DND-41 (cell line): ENCODE results near the gene TULP4.

Experiments used
- ATAC-seq: fragments of 200-7000 bp; cut with Tn5 transposase; 3 replicates; pipeline ENCODE4 v1.9.1; 2021; ENCODE audit warnings: low read depth; ENCODE audit not compliant: insufficient read depth
- DNase-seq: peaks from one replicate; pipeline ENCODE4 v3.0.0-alpha.2; 2020
- H2AFZ ChIP-seq: 2 replicates; pipeline ENCODE4 v1.6.0; 2012; ENCODE audit warnings: low read depth, low read length
- H3K27ac ChIP-seq: 2 replicates; pipeline ENCODE4 v1.5.1; 2012; ENCODE audit warnings: low read length, inconsistent platforms
- H3K27me3 ChIP-seq: fragments of 200-600 bp; sonication (generic); 2 replicates; pipeline ENCODE4 v1.6.0; 2012; ENCODE audit warnings: low read length, mild to moderate bottlenecking, inconsistent platforms; ENCODE audit not compliant: insufficient read depth, poor library complexity
- H3K36me3 ChIP-seq: 2 replicates; pipeline ENCODE4 v1.5.1; 2012; ENCODE audit warnings: low read length, inconsistent platforms; ENCODE audit not compliant: insufficient read depth
- H3K4me1 ChIP-seq: 2 replicates; pipeline ENCODE4 v1.5.1; 2012; ENCODE audit warnings: mild to moderate bottlenecking, low read length; ENCODE audit not compliant: insufficient read depth
- H3K4me2 ChIP-seq: 2 replicates; pipeline ENCODE4 v1.6.0; 2012; ENCODE audit warnings: mild to moderate bottlenecking, moderate library complexity, low read length, inconsistent platforms; ENCODE audit not compliant: insufficient read depth
- H3K4me3 ChIP-seq, 2 experiments: fragments of 200-600 bp in 1 of 2; shearing (Covaris generic) in 1 of 2; 2 replicates each; pipeline ENCODE4 v1.5.1; 2012 to 2016; ENCODE audit warnings: inconsistent platforms in 2 of 2, low read length in 2 of 2, mild to moderate bottlenecking in 2 of 2, low read depth in 1 of 2, moderate library complexity in 1 of 2
- H3K79me2 ChIP-seq: 2 replicates; pipeline ENCODE4 v1.6.0; 2012; ENCODE audit warnings: low read length, inconsistent platforms; ENCODE audit not compliant: insufficient read depth
- H3K9ac ChIP-seq: 2 replicates; pipeline ENCODE4 v1.6.0; 2012; ENCODE audit warnings: low read depth, mild to moderate bottlenecking, inconsistent platforms, low read length, moderate library complexity
- H3K9me3 ChIP-seq: 2 replicates; pipeline ENCODE4 v1.5.1; 2012; ENCODE audit warnings: low read length, moderate library complexity, mild to moderate bottlenecking, inconsistent platforms; ENCODE audit not compliant: insufficient read depth, severe bottlenecking
- H4K20me1 ChIP-seq: 2 replicates; pipeline ENCODE4 v1.6.0; 2012; ENCODE audit warnings: low read length; ENCODE audit not compliant: insufficient read depth
- CTCF ChIP-seq: IDR thresholded peaks from 2 replicates; pipeline ENCODE4 v1.5.1; 2012; ENCODE audit warnings: borderline replicate concordance, low read length, moderate library complexity, mild to moderate bottlenecking; ENCODE audit not compliant: poor library complexity, severe bottlenecking; ENCODE audit errors: extremely low read depth
- EZH2 ChIP-seq: IDR thresholded peaks from 3 replicates; pipeline ENCODE4 v1.6.1; 2012; ENCODE audit warnings: borderline replicate concordance, low read depth, mild to moderate bottlenecking, moderate library complexity, low read length, inconsistent platforms; ENCODE audit not compliant: severe bottlenecking

TULP4 gene

GRCh38 chr6:158514991-158515390 is 202.7 kb downstream of the TULP4 start:
- no peaks in the 10 kb centered on the region; the same call in 1 of the 2 replicates for H4K20me1 ChIP-seq
- H3K4me2 ChIP-seq = 0 out of 2 replicates have a peak overlapping the region, but pooled peaks have one; percentile 23
- H3K27me3 ChIP-seq = no peaks in the 10 kb centered on the region
- H3K79me2 ChIP-seq = no peaks in the 10 kb centered on the region
- H3K36me3 ChIP-seq = no peaks in the 10 kb centered on the region
- no peak overlapping the region for H3K4me3 ChIP-seq
- no peak overlapping the region for H2AFZ ChIP-seq
- H3K9me3 ChIP-seq = no peaks in the 10 kb centered on the region
- ATAC-seq = no peak
- TF ChIP-seq CTCF (no peak), EZH2 (no peak)
- no peak overlapping the region for H3K9ac ChIP-seq
- peak overlapping the region; percentile 69 for H3K27ac ChIP-seq
- no peak for DNase-seq
- peaks cover 65% of the 10 kb centered on the region for H3K4me1 ChIP-seq

- DNase-seq (no peak), ATAC-seq (no peak)
- no peak overlapping the region for H3K27ac ChIP-seq
- no peaks in the 10 kb centered on the region for H3K36me3 ChIP-seq
- no peak overlapping the region for H3K9ac ChIP-seq
- H2AFZ ChIP-seq = no peak overlapping the region
- TF ChIP-seq CTCF (no peak), EZH2 (no peak)
- no peaks in the 10 kb centered on the region for H3K79me2 ChIP-seq
- no peaks in the 10 kb centered on the region for H3K27me3 ChIP-seq
- no peaks in the 10 kb centered on the region; the same call in 1 of the 2 replicates for H4K20me1 ChIP-seq
- H3K4me2 ChIP-seq = no peak overlapping the region
- no peaks in the 10 kb centered on the region for H3K9me3 ChIP-seq
- H3K4me3 ChIP-seq = no peak overlapping the region
- H3K4me1 ChIP-seq = peaks cover 65% of the 10 kb centered on the region
These were observed 203.8 kb downstream of the TULP4 start for GRCh38 chr6:158516098-158516497.

GRCh38 chr6:158517038-158517437 is 204.8 kb downstream of the TULP4 start:
- peak overlapping the region; percentile 15; the same call in 1 of the 2 replicates for H3K27ac ChIP-seq
- ATAC-seq = no peak
- no peak for TF ChIP-seq CTCF
- no peak for TF ChIP-seq EZH2
- DNase-seq = no peak
- no peaks in the 10 kb centered on the region for H3K79me2 ChIP-seq
- H3K9me3 ChIP-seq = no peaks in the 10 kb centered on the region
- H3K4me1 ChIP-seq = peaks cover 65% of the 10 kb centered on the region
- H3K4me2 ChIP-seq = peak overlapping the region; percentile 77
- H3K36me3 ChIP-seq = no peaks in the 10 kb centered on the region
- H3K9ac ChIP-seq = peak overlapping the region; percentile 46; the same call in 1 of the 2 replicates
- no peaks in the 10 kb centered on the region; the same call in 1 of the 2 replicates for H4K20me1 ChIP-seq
- H2AFZ ChIP-seq = no peak overlapping the region
- no peaks in the 10 kb centered on the region for H3K27me3 ChIP-seq
- no peak overlapping the region for H3K4me3 ChIP-seq

- Histone ChIP-seq H2AFZ (peak overlapping the region; percentile 84), H3K9ac (peak overlapping the region; percentile 46), H3K4me3 (peak overlapping the region in 1 of 2 experiments; percentile 58; a peak in 2 of 4 replicates), H4K20me1 (no peaks in the 10 kb centered on the region; the same call in 1 of the 2 replicates), H3K79me2 (no peaks in the 10 kb centered on the region), H3K27ac (peak overlapping the region; percentile 73), H3K9me3 (no peaks in the 10 kb centered on the region), H3K27me3 (no peaks in the 10 kb centered on the region), H3K36me3 (no peaks in the 10 kb centered on the region), H3K4me2 (peak overlapping the region; percentile 77), H3K4me1 (peaks cover 65% of the 10 kb centered on the region)
- ATAC-seq (peak; percentile 53), DNase-seq (peak; percentile 63)
- no peak for TF ChIP-seq CTCF
- TF ChIP-seq EZH2 = no peak
These were observed 205.3 kb downstream of the TULP4 start for GRCh38 chr6:158517581-158517980.
